ENCODE measurements around the gene SMIM9.

- TF ChIP-seq FOS (IDR thresholded peaks at IDR 0.05; ENCODE audit: extremely low read depth, insufficient read length) (no peak), ELF2 (CRISPR knock-in tag; IDR thresholded peaks at IDR 0.05) (no peak), CTCF (IDR thresholded peaks at IDR 0.05 in 2 of 3, conservative IDR thresholded peaks at IDR 0.05 in 1 of 3; ENCODE audit: insufficient read depth in 2 of 3, low read depth in 1 of 3, low read length in 3 of 3) (no peak), JUNB (CRISPR knock-in tag; conservative IDR thresholded peaks at IDR 0.05) (no peak), POLR2A (conservative IDR thresholded peaks at IDR 0.05) (peak; percentile 63), SRSF9 (IDR thresholded peaks at IDR 0.05; ENCODE audit: borderline replicate concordance, low read depth, low read length) (no peak), MYC (IDR thresholded peaks at IDR 0.05; ENCODE audit: low read depth, low read length) (no peak), MYC (CRISPR knock-in tag; IDR thresholded peaks at IDR 0.05; ENCODE audit: borderline replicate concordance, low read depth) (no peak), ZNF77 (CRISPR knock-in tag; IDR thresholded peaks at IDR 0.05) (no peak), CREB1 (IDR thresholded peaks at IDR 0.05) (no peak), CREB1 (CRISPR knock-in tag; IDR thresholded peaks at IDR 0.05) (no peak), KLF1 (tag; IDR thresholded peaks at IDR 0.05) (no peak), POLR2AphosphoS5 (IDR thresholded peaks at IDR 0.05; ENCODE audit: control insufficient read depth, insufficient read depth, low read depth, low read length) (no peak; the same call in 1 of the 2 replicates)
Measured at GRCh38 chrX:154776753-154777152, 57.7 kb downstream of the SMIM9 start.

All from K562 (cell line).